ENCODE data around the gene SIPA1L3.
"Not testable (repeated sequence)": the region's sequence is repeated elsewhere in the genome, so short reads cannot be mapped to it uniquely, and the experiment has no call there.

The SIPA1L3 gene

GRCh38 chr19:37909661-37910199 is 2.7 kb downstream of the SIPA1L3 start:
- DNase-seq = no peak

- DNase-seq = no peak
These were observed 7.9 kb downstream of the SIPA1L3 start for GRCh38 chr19:37914908-37915307.

- no peak for DNase-seq
These were observed 13.8 kb downstream of the SIPA1L3 start for GRCh38 chr19:37920591-37921450.

GRCh38 chr19:37924573-37924972 is 17.6 kb downstream of the SIPA1L3 start:
- DNase-seq = not testable (repeated sequence)

GRCh38 chr19:37925212-37925611 is 18.2 kb downstream of the SIPA1L3 start:
- no peak for DNase-seq

- no peak for DNase-seq
These were observed 19.2 kb downstream of the SIPA1L3 start for GRCh38 chr19:37926255-37926654.

GRCh38 chr19:37926711-37927110 is 19.7 kb downstream of the SIPA1L3 start:
- DNase-seq = no peak

- DNase-seq = no peak
These were observed 21.7 kb downstream of the SIPA1L3 start for GRCh38 chr19:37928527-37929286.

- DNase-seq = no peak
These were observed 22.4 kb downstream of the SIPA1L3 start for GRCh38 chr19:37929355-37929923.

GRCh38 chr19:37930416-37930815 is 23.4 kb downstream of the SIPA1L3 start:
- DNase-seq = no peak

GRCh38 chr19:37931881-37932655 is 25.1 kb downstream of the SIPA1L3 start:
- no peak for DNase-seq

GRCh38 chr19:37932985-37933936 is 26.3 kb downstream of the SIPA1L3 start:
- no peak for DNase-seq

GRCh38 chr19:37933937-37934358 is 26.9 kb downstream of the SIPA1L3 start:
- DNase-seq = no peak

- DNase-seq = no peak
These were observed 28.3 kb downstream of the SIPA1L3 start for GRCh38 chr19:37935341-37935740.

GRCh38 chr19:37936166-37936565 is 29.2 kb downstream of the SIPA1L3 start:
- no peak for DNase-seq

- DNase-seq = no peak
These were observed 29.9 kb downstream of the SIPA1L3 start for GRCh38 chr19:37936886-37937285.

- DNase-seq = no peak
These were observed 31.3 kb downstream of the SIPA1L3 start for GRCh38 chr19:37938353-37938752.

- no peak for DNase-seq
These were observed 34.9 kb downstream of the SIPA1L3 start for GRCh38 chr19:37941782-37942515.

GRCh38 chr19:37942516-37942902 is 35.5 kb downstream of the SIPA1L3 start:
- DNase-seq = no peak

- DNase-seq = no peak
These were observed 36.5 kb downstream of the SIPA1L3 start for GRCh38 chr19:37943480-37943879.

- DNase-seq = no peak
These were observed 39.1 kb downstream of the SIPA1L3 start for GRCh38 chr19:37946132-37946531.

All from cortex of kidney (tissue), 1 donor.